Testis (tissue), 2 donors: ENCODE data around the gene PDE4B.

ENCODE experiments used
- CTCF ChIP-seq, 3 experiments: fragments of 450-650 bp in 2 of 3; fragments of 200-600 bp in 1 of 3; sonication (generic) in 1 of 3; IDR thresholded peaks; one replicate each; pipeline ENCODE4 v1.5.1; 2016 to 2019; ENCODE audit warnings: antibody characterized with exemption in 3 of 3, mild to moderate bottlenecking in 2 of 3, moderate library complexity in 1 of 3
- POLR2A ChIP-seq: fragments of 450-650 bp; IDR thresholded peaks from one replicate; pipeline ENCODE4 v1.6.1; 2017; ENCODE audit warnings: antibody characterized with exemption, mild to moderate bottlenecking, moderate library complexity

GRCh38 chr1:66384258-66384921 is 591.7 kb downstream of the PDE4B start:
- no peak for TF ChIP-seq CTCF (IDR thresholded peaks at IDR 0.05)
- TF ChIP-seq POLR2A, result no peak
